ENCODE measurements around the gene CLNS1A. TPM values are rescaled to one million over a fixed set of nuclear protein-coding genes. Genes with fewer than 3 reads are reported as not detected.

Gene CLNS1A
- total RNA-seq, 1 experiment from 2014 or later = 361 TPM

DNA sequence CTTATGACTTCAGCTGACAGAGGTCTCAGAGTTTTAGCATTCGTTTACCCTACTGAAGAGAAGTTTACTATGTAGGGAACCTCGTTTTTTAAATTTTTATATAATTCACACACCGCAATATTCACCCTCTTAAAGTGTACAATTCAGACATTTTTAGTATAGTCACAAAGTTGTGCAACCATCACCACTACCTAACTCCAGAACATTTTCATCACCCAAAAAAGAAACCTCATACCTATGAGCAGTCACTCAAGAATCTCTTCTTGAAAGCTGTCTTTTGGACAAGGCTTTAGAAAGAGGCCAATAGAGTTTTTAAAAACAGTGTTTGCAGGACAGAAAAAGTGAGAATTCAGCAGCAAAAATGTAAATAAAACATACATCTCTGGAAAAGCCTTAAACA lies 39.5 kb upstream of the CLNS1A start:
- CTCF ChIA-PET = no interaction called here
- no peaks in the 10 kb centered on the region for H3F3A ChIP-seq (ENCODE audit: low read length, unreplicated experiment)
- DNase-seq = no peak
- no TSS peak for BruUV-seq (replicated peaks)
- peaks cover 29% of the 10 kb centered on the region for H3K36me3 ChIP-seq (ENCODE audit: low read depth, low read length)
- intact Hi-C loops (cut with micrococcal nuclease) = no loop called here
- H3K27me3 ChIP-seq (ENCODE audit: low read length) = no peaks in the 10 kb centered on the region
- no peak overlapping the region for H3K9ac ChIP-seq (ENCODE audit: low read length)
- no peak for TF ChIP-seq EZH2phosphoT487 (IDR thresholded peaks at IDR 0.05; ENCODE audit: borderline replicate concordance, low read length)
- TF ChIP-seq, protein P1, sequence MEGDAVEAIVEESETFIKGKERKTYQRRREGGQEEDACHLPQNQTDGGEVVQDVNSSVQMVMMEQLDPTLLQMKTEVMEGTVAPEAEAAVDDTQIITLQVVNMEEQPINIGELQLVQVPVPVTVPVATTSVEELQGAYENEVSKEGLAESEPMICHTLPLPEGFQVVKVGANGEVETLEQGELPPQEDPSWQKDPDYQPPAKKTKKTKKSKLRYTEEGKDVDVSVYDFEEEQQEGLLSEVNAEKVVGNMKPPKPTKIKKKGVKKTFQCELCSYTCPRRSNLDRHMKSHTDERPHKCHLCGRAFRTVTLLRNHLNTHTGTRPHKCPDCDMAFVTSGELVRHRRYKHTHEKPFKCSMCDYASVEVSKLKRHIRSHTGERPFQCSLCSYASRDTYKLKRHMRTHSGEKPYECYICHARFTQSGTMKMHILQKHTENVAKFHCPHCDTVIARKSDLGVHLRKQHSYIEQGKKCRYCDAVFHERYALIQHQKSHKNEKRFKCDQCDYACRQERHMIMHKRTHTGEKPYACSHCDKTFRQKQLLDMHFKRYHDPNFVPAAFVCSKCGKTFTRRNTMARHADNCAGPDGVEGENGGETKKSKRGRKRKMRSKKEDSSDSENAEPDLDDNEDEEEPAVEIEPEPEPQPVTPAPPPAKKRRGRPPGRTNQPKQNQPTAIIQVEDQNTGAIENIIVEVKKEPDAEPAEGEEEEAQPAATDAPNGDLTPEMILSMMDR (conservative IDR thresholded peaks at IDR 0.05; ENCODE audit: low read depth, low read length) = no peak
- TF ChIP-seq EZH2 (IDR thresholded peaks at IDR 0.05; ENCODE audit: low read length, unreplicated experiment) = no peak
- no peak overlapping the region for H3K27ac ChIP-seq (ENCODE audit: low read length)
- no peak overlapping the region for H3K4me3 ChIP-seq (ENCODE audit: low read length)
- no peak overlapping the region for H3K4me2 ChIP-seq (ENCODE audit: low read length)
- POLR2A ChIA-PET (ENCODE audit: unreplicated experiment) = no interaction called here
- no peak for ATAC-seq
- H3K79me2 ChIP-seq (ENCODE audit: low read length) = no peaks in the 10 kb centered on the region
- no peaks in the 10 kb centered on the region for H3K9me2 ChIP-seq (replicated peaks; ENCODE audit: low read length)
- H3K9me3 ChIP-seq (ENCODE audit: low read length) = no peaks in the 10 kb centered on the region
- peaks cover 4% of the 10 kb centered on the region; the same call in 1 of the 2 replicates for H3K4me1 ChIP-seq (ENCODE audit: insufficient read depth, low read length)
- no peaks in the 10 kb centered on the region for H4K20me1 ChIP-seq (ENCODE audit: low read length)
- H2AFZ ChIP-seq (ENCODE audit: low read length) = no peak overlapping the region

DNA sequence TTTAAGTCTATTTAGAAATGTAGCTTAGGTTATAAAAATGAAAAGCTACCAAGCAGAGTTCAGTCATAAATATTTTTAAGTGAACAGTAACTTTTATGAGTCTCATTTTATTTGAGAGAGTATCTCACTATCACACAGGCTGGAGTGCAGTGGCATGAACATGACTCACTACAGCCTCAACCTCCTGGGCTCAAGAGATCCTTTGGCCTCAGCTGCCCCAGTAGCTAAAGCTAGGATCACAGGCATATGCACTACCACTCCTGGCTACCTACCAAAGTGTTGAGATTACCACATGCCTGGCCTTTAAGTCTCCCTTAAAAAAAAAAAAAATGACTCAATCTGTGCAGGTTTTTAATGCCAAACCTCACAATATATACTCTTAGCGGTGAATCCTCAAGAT lies 34.7 kb upstream of the CLNS1A start:
- Histone ChIP-seq H3K79me2 (ENCODE audit: low read length) (no peaks in the 10 kb centered on the region), H3F3A (ENCODE audit: low read length, unreplicated experiment) (peaks cover 4% of the 10 kb centered on the region), H3K9ac (ENCODE audit: low read length) (no peak overlapping the region), H4K20me1 (ENCODE audit: low read length) (no peaks in the 10 kb centered on the region), H3K9me2 (replicated peaks; ENCODE audit: low read length) (no peaks in the 10 kb centered on the region), H3K36me3 (ENCODE audit: low read depth, low read length) (peaks cover 33% of the 10 kb centered on the region), H3K4me3 (ENCODE audit: low read length) (no peak overlapping the region), H3K9me3 (ENCODE audit: low read length) (no peaks in the 10 kb centered on the region), H3K27me3 (ENCODE audit: low read length) (no peaks in the 10 kb centered on the region), H3K27ac (ENCODE audit: low read length) (peak overlapping the region; percentile 50), H3K4me2 (ENCODE audit: low read length) (no peak overlapping the region), H3K4me1 (ENCODE audit: insufficient read depth, low read length) (peaks cover 31% of the 10 kb centered on the region), H2AFZ (ENCODE audit: low read length) (no peak overlapping the region)
- ChIA-PET CTCF (no interaction called here), POLR2A (ENCODE audit: unreplicated experiment) (no interaction called here)
- DNase-seq = peak; percentile 85
- ATAC-seq = peak; percentile 98
- BruUV-seq (replicated peaks) = no TSS peak
- no peak for TF ChIP-seq EZH2 (IDR thresholded peaks at IDR 0.05; ENCODE audit: low read length, unreplicated experiment)
- TF ChIP-seq, protein P1 (conservative IDR thresholded peaks at IDR 0.05; ENCODE audit: low read depth, low read length) = no peak
- no peak for TF ChIP-seq EZH2phosphoT487 (IDR thresholded peaks at IDR 0.05; ENCODE audit: borderline replicate concordance, low read length)
- intact Hi-C loops (cut with micrococcal nuclease) = loop anchor here (1.0 kb wide), 1 partner anchor 35 kb away; the partner anchor contains the start of gene CLNS1A

DNA sequence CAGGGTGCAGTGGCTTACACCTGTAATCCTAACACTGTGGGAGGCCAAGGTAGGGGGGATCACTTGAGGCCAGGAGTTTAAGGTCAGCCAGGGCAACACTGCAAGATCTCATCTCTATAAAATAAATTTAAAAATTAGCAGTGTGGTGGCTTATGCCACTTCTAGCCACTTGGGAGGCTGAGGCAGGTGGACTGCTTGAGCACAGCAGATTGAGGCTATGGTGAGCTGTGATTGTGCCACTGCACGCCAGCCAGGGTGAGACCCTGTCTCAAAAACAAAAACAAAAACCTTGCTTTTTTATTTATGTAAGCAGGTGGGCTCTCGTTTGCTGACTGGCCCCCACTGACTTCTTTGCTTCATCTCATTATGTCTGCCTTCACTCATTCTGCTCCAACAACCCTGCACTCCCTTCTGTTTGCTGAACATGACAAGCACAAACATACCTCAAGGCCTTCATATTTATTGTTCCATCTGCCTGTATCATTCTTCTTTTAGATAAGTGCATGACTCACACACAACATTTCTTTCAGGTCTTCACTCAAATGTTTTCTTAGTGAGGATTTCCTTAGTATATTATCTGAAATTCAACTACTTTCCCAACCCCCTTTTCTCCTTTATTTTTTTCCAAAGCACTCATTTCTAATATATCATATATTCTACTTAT lies 32.4 kb upstream of the CLNS1A start:
- intact Hi-C loops (cut with micrococcal nuclease) = no loop called here
- H3K9me2 ChIP-seq (replicated peaks; ENCODE audit: low read length) = no peaks in the 10 kb centered on the region
- no peak overlapping the region for H3K9ac ChIP-seq (ENCODE audit: low read length)
- H3K36me3 ChIP-seq (ENCODE audit: low read depth, low read length) = peaks cover 17% of the 10 kb centered on the region
- peak overlapping the region; percentile 42 for H3K4me2 ChIP-seq (ENCODE audit: low read length)
- BruUV-seq (replicated peaks) = no TSS peak
- CTCF ChIA-PET = no interaction called here
- H3K9me3 ChIP-seq (ENCODE audit: low read length) = no peaks in the 10 kb centered on the region
- H3K79me2 ChIP-seq (ENCODE audit: low read length) = no peaks in the 10 kb centered on the region
- peak overlapping the region; percentile 34 for H3K27ac ChIP-seq (ENCODE audit: low read length)
- H2AFZ ChIP-seq (ENCODE audit: low read length) = no peak overlapping the region
- H3K4me1 ChIP-seq (ENCODE audit: insufficient read depth, low read length) = peaks cover 31% of the 10 kb centered on the region
- H4K20me1 ChIP-seq (ENCODE audit: low read length) = no peaks in the 10 kb centered on the region
- no peaks in the 10 kb centered on the region for H3K27me3 ChIP-seq (ENCODE audit: low read length)
- DNase-seq (peak; percentile 68), ATAC-seq (peak; percentile 70)
- no peak overlapping the region for H3K4me3 ChIP-seq (ENCODE audit: low read length)
- peaks cover 4% of the 10 kb centered on the region for H3F3A ChIP-seq (ENCODE audit: low read length, unreplicated experiment)
- POLR2A ChIA-PET (ENCODE audit: unreplicated experiment) = no interaction called here
- TF ChIP-seq, protein P1 (conservative IDR thresholded peaks at IDR 0.05; ENCODE audit: low read depth, low read length) = no peak
- TF ChIP-seq EZH2phosphoT487 (IDR thresholded peaks at IDR 0.05; ENCODE audit: borderline replicate concordance, low read length) = no peak
- TF ChIP-seq EZH2 (IDR thresholded peaks at IDR 0.05; ENCODE audit: low read length, unreplicated experiment) = no peak

Data from PC-3 (cell line).